Measurements from ENCODE around the gene CYP26C1. TPM values are rescaled to one million over a fixed set of nuclear protein-coding genes. Genes with fewer than 3 reads are reported as not detected.

CYP26C1 gene
- total and polyA plus RNA-seq, 2 of the 13 experiments (the other 11 are each of a cell fraction or from before 2014, with no cell fraction given), result 0.02 TPM; not detected in 1

- TF ChIP-seq, protein P1, sequence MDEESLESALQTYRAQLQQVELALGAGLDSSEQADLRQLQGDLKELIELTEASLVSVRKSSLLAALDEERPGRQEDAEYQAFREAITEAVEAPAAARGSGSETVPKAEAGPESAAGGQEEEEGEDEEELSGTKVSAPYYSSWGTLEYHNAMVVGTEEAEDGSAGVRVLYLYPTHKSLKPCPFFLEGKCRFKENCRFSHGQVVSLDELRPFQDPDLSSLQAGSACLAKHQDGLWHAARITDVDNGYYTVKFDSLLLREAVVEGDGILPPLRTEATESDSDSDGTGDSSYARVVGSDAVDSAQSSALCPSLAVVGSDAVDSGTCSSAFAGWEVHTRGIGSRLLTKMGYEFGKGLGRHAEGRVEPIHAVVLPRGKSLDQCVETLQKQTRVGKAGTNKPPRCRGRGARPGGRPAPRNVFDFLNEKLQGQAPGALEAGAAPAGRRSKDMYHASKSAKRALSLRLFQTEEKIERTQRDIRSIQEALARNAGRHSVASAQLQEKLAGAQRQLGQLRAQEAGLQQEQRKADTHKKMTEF (CRISPR knock-in tag; IDR thresholded peaks at IDR 0.05), result 0 out of 2 replicates have a peak, but pooled peaks have one; percentile 45
- TF ChIP-seq ELF3 (CRISPR knock-in tag; IDR thresholded peaks at IDR 0.05) (peak; percentile 52; the same call in 1 of the 2 replicates), ZNF766 (CRISPR knock-in tag; IDR thresholded peaks at IDR 0.05; ENCODE audit: borderline replicate concordance) (peak; percentile 10; the same call in 1 of the 2 replicates), ZNF33A (CRISPR knock-in tag; IDR thresholded peaks at IDR 0.05; ENCODE audit: borderline replicate concordance) (no peak), RELA (CRISPR knock-in tag; IDR thresholded peaks at IDR 0.05) (no peak), PHF8 (CRISPR knock-in tag; IDR thresholded peaks at IDR 0.05) (peak; percentile 32; the same call in 1 of the 2 replicates), JUN (CRISPR knock-in tag; IDR thresholded peaks at IDR 0.05) (no peak), ARNT2 (CRISPR knock-in tag; IDR thresholded peaks at IDR 0.05; ENCODE audit: low read depth) (0 out of 2 replicates have a peak, but pooled peaks have one; percentile 60), HCFC1 (IDR thresholded peaks at IDR 0.05; ENCODE audit: low read depth, low read length) (no peak), KAT7 (CRISPR knock-in tag; IDR thresholded peaks at IDR 0.05; ENCODE audit: borderline replicate concordance) (no peak), MXD1 (CRISPR knock-in tag; IDR thresholded peaks at IDR 0.05) (no peak), TBP (CRISPR knock-in tag; IDR thresholded peaks at IDR 0.05) (no peak), SP5 (CRISPR knock-in tag; IDR thresholded peaks at IDR 0.05; ENCODE audit: borderline replicate concordance, low read depth) (peak; percentile 53; the same call in 1 of the 2 replicates)
- TF ChIP-seq, protein P2, sequence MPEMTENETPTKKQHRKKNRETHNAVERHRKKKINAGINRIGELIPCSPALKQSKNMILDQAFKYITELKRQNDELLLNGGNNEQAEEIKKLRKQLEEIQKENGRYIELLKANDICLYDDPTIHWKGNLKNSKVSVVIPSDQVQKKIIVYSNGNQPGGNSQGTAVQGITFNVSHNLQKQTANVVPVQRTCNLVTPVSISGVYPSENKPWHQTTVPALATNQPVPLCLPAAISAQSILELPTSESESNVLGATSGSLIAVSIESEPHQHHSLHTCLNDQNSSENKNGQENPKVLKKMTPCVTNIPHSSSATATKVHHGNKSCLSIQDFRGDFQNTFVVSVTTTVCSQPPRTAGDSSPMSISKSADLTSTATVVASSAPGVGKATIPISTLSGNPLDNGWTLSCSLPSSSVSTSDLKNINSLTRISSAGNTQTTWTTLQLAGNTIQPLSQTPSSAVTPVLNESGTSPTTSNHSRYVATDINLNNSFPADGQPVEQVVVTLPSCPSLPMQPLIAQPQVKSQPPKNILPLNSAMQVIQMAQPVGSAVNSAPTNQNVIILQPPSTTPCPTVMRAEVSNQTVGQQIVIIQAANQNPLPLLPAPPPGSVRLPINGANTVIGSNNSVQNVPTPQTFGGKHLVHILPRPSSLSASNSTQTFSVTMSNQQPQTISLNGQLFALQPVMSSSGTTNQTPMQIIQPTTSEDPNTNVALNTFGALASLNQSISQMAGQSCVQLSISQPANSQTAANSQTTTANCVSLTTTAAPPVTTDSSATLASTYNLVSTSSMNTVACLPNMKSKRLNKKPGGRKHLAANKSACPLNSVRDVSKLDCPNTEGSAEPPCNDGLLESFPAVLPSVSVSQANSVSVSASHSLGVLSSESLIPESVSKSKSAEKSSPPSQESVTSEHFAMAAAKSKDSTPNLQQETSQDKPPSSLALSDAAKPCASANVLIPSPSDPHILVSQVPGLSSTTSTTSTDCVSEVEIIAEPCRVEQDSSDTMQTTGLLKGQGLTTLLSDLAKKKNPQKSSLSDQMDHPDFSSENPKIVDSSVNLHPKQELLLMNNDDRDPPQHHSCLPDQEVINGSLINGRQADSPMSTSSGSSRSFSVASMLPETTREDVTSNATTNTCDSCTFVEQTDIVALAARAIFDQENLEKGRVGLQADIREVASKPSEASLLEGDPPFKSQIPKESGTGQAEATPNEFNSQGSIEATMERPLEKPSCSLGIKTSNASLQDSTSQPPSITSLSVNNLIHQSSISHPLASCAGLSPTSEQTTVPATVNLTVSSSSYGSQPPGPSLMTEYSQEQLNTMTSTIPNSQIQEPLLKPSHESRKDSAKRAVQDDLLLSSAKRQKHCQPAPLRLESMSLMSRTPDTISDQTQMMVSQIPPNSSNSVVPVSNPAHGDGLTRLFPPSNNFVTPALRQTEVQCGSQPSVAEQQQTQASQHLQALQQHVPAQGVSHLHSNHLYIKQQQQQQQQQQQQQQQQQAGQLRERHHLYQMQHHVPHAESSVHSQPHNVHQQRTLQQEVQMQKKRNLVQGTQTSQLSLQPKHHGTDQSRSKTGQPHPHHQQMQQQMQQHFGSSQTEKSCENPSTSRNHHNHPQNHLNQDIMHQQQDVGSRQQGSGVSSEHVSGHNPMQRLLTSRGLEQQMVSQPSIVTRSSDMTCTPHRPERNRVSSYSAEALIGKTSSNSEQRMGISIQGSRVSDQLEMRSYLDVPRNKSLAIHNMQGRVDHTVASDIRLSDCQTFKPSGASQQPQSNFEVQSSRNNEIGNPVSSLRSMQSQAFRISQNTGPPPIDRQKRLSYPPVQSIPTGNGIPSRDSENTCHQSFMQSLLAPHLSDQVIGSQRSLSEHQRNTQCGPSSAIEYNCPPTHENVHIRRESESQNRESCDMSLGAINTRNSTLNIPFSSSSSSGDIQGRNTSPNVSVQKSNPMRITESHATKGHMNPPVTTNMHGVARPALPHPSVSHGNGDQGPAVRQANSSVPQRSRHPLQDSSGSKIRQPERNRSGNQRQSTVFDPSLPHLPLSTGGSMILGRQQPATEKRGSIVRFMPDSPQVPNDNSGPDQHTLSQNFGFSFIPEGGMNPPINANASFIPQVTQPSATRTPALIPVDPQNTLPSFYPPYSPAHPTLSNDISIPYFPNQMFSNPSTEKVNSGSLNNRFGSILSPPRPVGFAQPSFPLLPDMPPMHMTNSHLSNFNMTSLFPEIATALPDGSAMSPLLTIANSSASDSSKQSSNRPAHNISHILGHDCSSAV (CRISPR knock-in tag; IDR thresholded peaks at IDR 0.05; ENCODE audit: borderline replicate concordance), result no peak
- TF ChIP-seq, protein P3, sequence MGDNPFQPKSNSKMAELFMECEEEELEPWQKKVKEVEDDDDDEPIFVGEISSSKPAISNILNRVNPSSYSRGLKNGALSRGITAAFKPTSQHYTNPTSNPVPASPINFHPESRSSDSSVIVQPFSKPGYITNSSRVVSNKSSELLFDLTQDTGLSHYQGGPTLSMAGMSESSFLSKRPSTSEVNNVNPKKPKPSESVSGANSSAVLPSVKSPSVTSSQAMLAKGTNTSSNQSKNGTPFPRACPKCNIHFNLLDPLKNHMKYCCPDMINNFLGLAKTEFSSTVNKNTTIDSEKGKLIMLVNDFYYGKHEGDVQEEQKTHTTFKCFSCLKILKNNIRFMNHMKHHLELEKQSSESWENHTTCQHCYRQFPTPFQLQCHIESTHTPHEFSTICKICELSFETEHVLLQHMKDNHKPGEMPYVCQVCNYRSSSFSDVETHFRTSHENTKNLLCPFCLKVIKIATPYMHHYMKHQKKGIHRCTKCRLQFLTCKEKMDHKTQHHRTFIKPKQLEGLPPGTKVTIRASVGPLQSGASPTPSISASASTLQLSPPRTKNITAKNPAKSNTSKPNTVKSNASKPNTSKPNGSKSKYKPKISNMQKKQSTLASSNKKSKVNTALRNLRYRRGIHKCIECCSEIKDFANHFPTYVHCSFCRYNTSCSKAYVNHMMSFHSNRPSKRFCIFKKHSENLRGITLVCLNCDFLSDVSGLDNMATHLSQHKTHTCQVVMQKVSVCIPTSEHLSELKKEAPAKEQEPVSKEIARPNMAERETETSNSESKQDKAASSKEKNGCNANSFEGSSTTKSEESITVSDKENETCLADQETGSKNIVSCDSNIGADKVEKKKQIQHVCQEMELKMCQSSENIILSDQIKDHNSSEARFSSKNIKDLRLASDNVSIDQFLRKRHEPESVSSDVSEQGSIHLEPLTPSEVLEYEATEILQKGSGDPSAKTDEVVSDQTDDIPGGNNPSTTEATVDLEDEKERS (CRISPR knock-in tag; IDR thresholded peaks at IDR 0.05), result no peak
Observed at GRCh38 chr10:93071674-93072224, 11.2 kb downstream of the CYP26C1 start (continued).
